ENCODE measurements around the gene ZNF483. TPM values are rescaled to one million over a fixed set of nuclear protein-coding genes. Genes with fewer than 3 reads are reported as not detected.

Gene ZNF483
- total and polyA plus RNA-seq, 9 of the 15 experiments (the other 6 are each of a cell fraction or from before 2014, with no cell fraction given) = 0.04 to 1.0 (median 0.38) TPM

GRCh38 chr9:111482694-111483438 lies 42.1 kb upstream of the ZNF483 start (continued):
- TF ChIP-seq ZNF395 (CRISPR knock-in tag; IDR thresholded peaks at IDR 0.05) (no peak), ZNF263 (CRISPR knock-in tag; IDR thresholded peaks at IDR 0.05; ENCODE audit: borderline replicate concordance) (0 out of 2 replicates have a peak, but pooled peaks have one; percentile 47), MAFF (IDR thresholded peaks at IDR 0.05; ENCODE audit: low read length) (no peak), MYNN (IDR thresholded peaks at IDR 0.05) (no peak), MYNN (CRISPR knock-in tag; IDR thresholded peaks at IDR 0.05) (no peak), BRD9 (IDR thresholded peaks at IDR 0.05; ENCODE audit: low read depth, partially characterized antibody) (no peak), ZNF174 (CRISPR knock-in tag; IDR thresholded peaks at IDR 0.05) (no peak), NR3C1 (CRISPR knock-in tag; IDR thresholded peaks at IDR 0.05) (no peak), CREB3 (tag; conservative IDR thresholded peaks at IDR 0.05; ENCODE audit: low read depth) (no peak), MXD1 (CRISPR knock-in tag; IDR thresholded peaks at IDR 0.05; ENCODE audit: borderline replicate concordance, poor library complexity, severe bottlenecking) (no peak), DPF2 (IDR thresholded peaks at IDR 0.05) (no peak), CHD1 (IDR thresholded peaks at IDR 0.05; ENCODE audit: low read length) (peak; percentile 40), PRDM10 (IDR thresholded peaks at IDR 0.05; ENCODE audit: partially characterized antibody) (peak; percentile 72), HES1 (IDR thresholded peaks at IDR 0.05; ENCODE audit: low read depth) (no peak), XRCC4 (IDR thresholded peaks at IDR 0.05; ENCODE audit: extremely low read depth, insufficient read depth, insufficient read length) (no peak), E2F3 (CRISPR knock-in tag; IDR thresholded peaks at IDR 0.05) (no peak), PPARD (CRISPR knock-in tag; IDR thresholded peaks at IDR 0.05) (no peak), MCM7 (IDR thresholded peaks at IDR 0.05) (no peak), ZNF445 (CRISPR knock-in tag; IDR thresholded peaks at IDR 0.05; ENCODE audit: low read depth) (no peak), ZNF668 (CRISPR knock-in tag; IDR thresholded peaks at IDR 0.05) (no peak), FOSL1 (tag; conservative IDR thresholded peaks at IDR 0.05) (no peak), KDM5B (IDR thresholded peaks at IDR 0.05; ENCODE audit: insufficient replicate concordance, low read depth, low read length) (no peak)

Measured in K562 (cell line).